Natural killer cell (primary cell): ENCODE measurements around the gene WNT2B. TPM values are rescaled to one million over a fixed set of nuclear protein-coding genes. Genes with fewer than 3 reads are reported as not detected.

Experiments used
- ATAC-seq, 3 donors: fragments of 150-1000 bp in 2 of 3; fragments of 200-7000 bp in 1 of 3; cut with Tn5 transposase; 1 replicate in 1 of 3; 2 replicates in 2 of 3; pipeline ENCODE4 v1.10.0; 2021; ENCODE audit warnings: mild to moderate bottlenecking in 2 of 3, moderate library complexity in 2 of 3
- DNase-seq, 2 donors: peaks; one replicate each; pipeline versions ENCODE4 v3.0.0 to v3.0.0-alpha.2; 2013 to 2021; ENCODE audit warnings: mixed read lengths in 1 of 2
- H3K27ac ChIP-seq: one replicate; pipeline ENCODE4 v1.5.1; 2013; ENCODE audit warnings: mild to moderate bottlenecking, low read length
- H3K27me3 ChIP-seq: one replicate; pipeline ENCODE4 v1.6.1; 2013; ENCODE audit warnings: low read length; ENCODE audit not compliant: control insufficient read depth, insufficient read depth
- H3K36me3 ChIP-seq: one replicate; pipeline ENCODE4 v1.6.1; 2013; ENCODE audit warnings: low read length; ENCODE audit not compliant: control insufficient read depth, insufficient read depth
- H3K4me1 ChIP-seq: one replicate; pipeline ENCODE4 v1.6.1; 2013; ENCODE audit warnings: low read length; ENCODE audit not compliant: control insufficient read depth, insufficient read depth
- H3K4me3 ChIP-seq: one replicate; pipeline ENCODE4 v1.5.1; 2013; ENCODE audit warnings: low read length
- H3K9me3 ChIP-seq: one replicate; pipeline ENCODE4 v1.6.1; 2013; ENCODE audit warnings: low read length; ENCODE audit not compliant: control insufficient read depth, insufficient read depth
- H3K27ac Mint-ChIP-seq, 2 donors: one replicate each; pipeline ENCODE4 v1.8.0; 2022; ENCODE audit warnings: mild to moderate bottlenecking in 2 of 2, mixed read lengths in 2 of 2, moderate library complexity in 1 of 2
- H3K27me3 Mint-ChIP-seq, 2 donors: one replicate each; pipeline ENCODE4 v1.8.0; 2022; ENCODE audit warnings: low read depth in 2 of 2, mixed read lengths in 2 of 2
- H3K36me3 Mint-ChIP-seq: one replicate; pipeline ENCODE4 v1.8.0; 2022; ENCODE audit warnings: mixed read lengths
- H3K4me1 Mint-ChIP-seq, 2 donors: one replicate each; pipeline ENCODE4 v1.8.0; 2022; ENCODE audit warnings: mixed read lengths in 2 of 2
- H3K4me3 Mint-ChIP-seq: one replicate; pipeline ENCODE4 v1.8.0; 2022; ENCODE audit warnings: mild to moderate bottlenecking, moderate library complexity, mixed read lengths
- H3K9me3 Mint-ChIP-seq, 2 donors: one replicate each; pipeline ENCODE4 v1.8.0; 2022; ENCODE audit warnings: mixed read lengths in 2 of 2
- CTCF ChIP-seq: fragments of 200-600 bp; IDR thresholded peaks from one replicate; pipeline ENCODE4 v1.8.0; 2022; ENCODE audit warnings: antibody characterized with exemption
- WGBS: methylation state at CpG from one replicate; pipeline ENCODE4 v1.1.7; 2013; ENCODE audit warnings: missing lambda C conversion rate; ENCODE audit not compliant: insufficient coverage; 5-methylcytosine and 5-hydroxymethylcytosine counted together
- intact Hi-C: fragments of 100-400 bp; cut with micrococcal nuclease; formaldehyde crosslinking; loops from one replicate; pipeline ENCODE4 v1.14.2; 2022
- total RNA-seq, 4 donors: library from RNA; stranded (reverse); fragments of 120-200 nt in 1 of 4; gene quantifications; one replicate each; pipeline versions ENCODE4 v1.2.3 to v1.2.4, GENCODE V29; 2013 to 2022

Gene WNT2B
- total RNA-seq, 3 donors from 2014 or later (not counting 1 experiment from before 2014, with no cell fraction given), result 0.16 to 0.20 (median 0.18) TPM

- intact Hi-C loops, result no loop called here
- H3K27me3 Mint-ChIP-seq, result no peaks in the 10 kb centered on the region
- H3K9me3 ChIP-seq, result no peaks in the 10 kb centered on the region
- no peaks in the 10 kb centered on the region for H3K4me1 Mint-ChIP-seq
- H3K9me3 Mint-ChIP-seq, result no peaks in the 10 kb centered on the region
- no peak overlapping the region for H3K4me3 ChIP-seq
- TF ChIP-seq CTCF, result no peak
- no peak overlapping the region for H3K27ac ChIP-seq
- no peak overlapping the region for H3K4me3 Mint-ChIP-seq
- H3K36me3 Mint-ChIP-seq, result no peaks in the 10 kb centered on the region
- no peaks in the 10 kb centered on the region for H3K4me1 ChIP-seq
- ATAC-seq (no peak), DNase-seq (no peak)
- no peaks in the 10 kb centered on the region for H3K27me3 ChIP-seq
- 87% methylated on average over 1 of the region's 1 CpG for WGBS
- H3K27ac Mint-ChIP-seq, result no peak overlapping the region
- H3K36me3 ChIP-seq, result peaks cover 4% of the 10 kb centered on the region
These were observed 16.2 kb downstream of the WNT2B start for GRCh38 chr1:112524986-112525385.

GRCh38 chr1:112527266-112528010 lies 18.7 kb downstream of the WNT2B start:
- 92% methylated on average over 3 of the region's 4 CpGs for WGBS
- H3K4me1 ChIP-seq, result no peaks in the 10 kb centered on the region
- Mint-ChIP-seq H3K27me3 (no peaks in the 10 kb centered on the region), H3K4me3 (no peak overlapping the region), H3K36me3 (no peaks in the 10 kb centered on the region), H3K9me3 (no peaks in the 10 kb centered on the region), H3K4me1 (no peaks in the 10 kb centered on the region), H3K27ac (no peak overlapping the region)
- TF ChIP-seq CTCF, result no peak
- H3K4me3 ChIP-seq, result no peak overlapping the region
- intact Hi-C loops, result no loop called here
- H3K9me3 ChIP-seq, result no peaks in the 10 kb centered on the region
- no peaks in the 10 kb centered on the region for H3K27me3 ChIP-seq
- ATAC-seq, result no peak
- DNase-seq, result no peak
- no peak overlapping the region for H3K27ac ChIP-seq
- H3K36me3 ChIP-seq, result peaks cover 4% of the 10 kb centered on the region

GRCh38 chr1:112528076-112528475 lies 19.3 kb downstream of the WNT2B start:
- Mint-ChIP-seq H3K4me3 (no peak overlapping the region), H3K27ac (no peak overlapping the region), H3K36me3 (no peaks in the 10 kb centered on the region), H3K9me3 (no peaks in the 10 kb centered on the region), H3K27me3 (no peaks in the 10 kb centered on the region), H3K4me1 (no peaks in the 10 kb centered on the region)
- Histone ChIP-seq H3K4me1 (no peaks in the 10 kb centered on the region), H3K9me3 (no peaks in the 10 kb centered on the region), H3K4me3 (no peak overlapping the region), H3K27me3 (no peaks in the 10 kb centered on the region), H3K36me3 (peaks cover 4% of the 10 kb centered on the region), H3K27ac (no peak overlapping the region)
- intact Hi-C loops, result no loop called here
- ATAC-seq (no peak), DNase-seq (no peak)
- no peak for TF ChIP-seq CTCF

- no peak overlapping the region for H3K27ac Mint-ChIP-seq
- no peaks in the 10 kb centered on the region for H3K27me3 Mint-ChIP-seq
- H3K4me1 Mint-ChIP-seq, result no peaks in the 10 kb centered on the region
These were observed 20.5 kb downstream of the WNT2B start for GRCh38 chr1:112529301-112529700.

More at GRCh38 chr1:112529301-112529700, 20.5 kb downstream of the WNT2B start:
- Histone ChIP-seq H3K4me3 (no peak overlapping the region), H3K4me1 (no peaks in the 10 kb centered on the region), H3K9me3 (no peaks in the 10 kb centered on the region), H3K36me3 (peaks cover 4% of the 10 kb centered on the region), H3K27ac (no peak overlapping the region), H3K27me3 (no peaks in the 10 kb centered on the region)
- no peak for TF ChIP-seq CTCF
- Mint-ChIP-seq H3K9me3 (no peaks in the 10 kb centered on the region), H3K4me3 (no peak overlapping the region), H3K36me3 (no peaks in the 10 kb centered on the region)
- intact Hi-C loops, result no loop called here
- no peak for DNase-seq
- no peak for ATAC-seq
